Stomach (tissue), 9 donors: ENCODE measurements around the gene TMTC3. TPM values are rescaled to one million over a fixed set of nuclear protein-coding genes. Genes with fewer than 3 reads are reported as not detected.

ENCODE experiments used
- DNase-seq, 2 donors: peaks; one replicate each; pipeline versions ENCODE4 v3.0.0 to v3.0.0-alpha.2; 2013 to 2019
- H3K27ac ChIP-seq, 5 donors: fragments of 200-600 bp in 4 of 5; sonication (generic) in 4 of 5; one replicate each; pipeline ENCODE4 v1.5.1; 2013 to 2019; ENCODE audit warnings: mild to moderate bottlenecking in 1 of 5, moderate library complexity in 1 of 5
- H3K27me3 ChIP-seq, 3 donors: fragments of 200-600 bp; sonication (generic); one replicate each; pipeline ENCODE4 v1.5.1; 2017 to 2019; ENCODE audit warnings: mixed run types in 1 of 3
- H3K36me3 ChIP-seq, 4 donors: fragments of 200-600 bp; sonication (generic); 1 replicate in 3 of 4; 2 replicates in 1 of 4; pipeline ENCODE4 v1.5.1; 2016 to 2019
- H3K4me1 ChIP-seq, 4 donors: fragments of 200-600 bp; sonication (generic); one replicate each; pipeline ENCODE4 v1.5.1; 2016 to 2019
- H3K4me3 ChIP-seq, 4 donors: fragments of 200-600 bp; sonication (generic) in 3 of 4; one replicate each; pipeline ENCODE4 v1.5.1; 2016 to 2019; ENCODE audit warnings: mild to moderate bottlenecking in 1 of 4
- H3K9me3 ChIP-seq, 4 donors: fragments of 200-600 bp; sonication (generic); one replicate each; pipeline ENCODE4 v1.5.1; 2016 to 2019
- EP300 ChIP-seq: sonication (generic); formaldehyde crosslinking; IDR thresholded peaks from one replicate; pipeline ENCODE4 v1.6.1; 2017; ENCODE audit warnings: antibody characterized with exemption
- POLR2A ChIP-seq, 4 donors: fragments of 450-650 bp; IDR thresholded peaks; one replicate each; pipeline ENCODE4 v1.6.1; 2016; ENCODE audit warnings: antibody characterized with exemption in 4 of 4, control low read depth in 2 of 4, mild to moderate bottlenecking in 1 of 4, moderate library complexity in 1 of 4
- POLR2AphosphoS5 ChIP-seq, 3 donors: sonication (generic); formaldehyde crosslinking; IDR thresholded peaks; one replicate each; pipeline ENCODE4 v1.6.1; 2016; ENCODE audit warnings: antibody characterized with exemption in 3 of 3
- WGBS, 5 donors: extraction: QIAGEN DNeasy Blood & Tissue Kit in 3 of 5; methylation state at CpG; one replicate each; pipeline versions ENCODE4 v1.1.5 to v1.1.7; 2013 to 2018; 5-methylcytosine and 5-hydroxymethylcytosine counted together
- intact Hi-C: fragments of 100-400 bp; cut with DNase I; formaldehyde crosslinking; loops from one replicate; pipeline ENCODE4 v1.15.1; 2023; ENCODE audit warnings: low total_unique reads
- polyA plus RNA-seq, 3 donors: library from polyadenylated mRNA; stranded (reverse); fragments of 200-250 nt; gene quantifications; one replicate each; pipeline ENCODE4 v1.2.3, GENCODE V29; 2013
- total RNA-seq, 5 donors: library from RNA; depleted of rRNA; stranded (reverse); fragments of >200 nt; gene quantifications; one replicate each; pipeline versions ENCODE4 v1.1.0 to v1.2.3, GENCODE V29; 2014 to 2016
- TF ChIP-seq, protein P1 (sequence below), 7 experiments: fragments of 450-650 bp in 4 of 7; fragments of 200-600 bp in 3 of 7; sonication (generic) in 3 of 7; IDR thresholded peaks; one replicate each; pipeline ENCODE4 v1.5.1; 2016 to 2019; ENCODE audit warnings: antibody characterized with exemption in 7 of 7, control low read depth in 2 of 7, mild to moderate bottlenecking in 1 of 7
- donor health status: healthy with polysubstance abuse.
- donor health status: Bipolar disorder and iron deficiency.
- donor health status: healthy.

TMTC3 gene
- total and polyA plus RNA-seq, 8 donors = 1.7 to 33.6 (median 3.4) TPM

DNA sequence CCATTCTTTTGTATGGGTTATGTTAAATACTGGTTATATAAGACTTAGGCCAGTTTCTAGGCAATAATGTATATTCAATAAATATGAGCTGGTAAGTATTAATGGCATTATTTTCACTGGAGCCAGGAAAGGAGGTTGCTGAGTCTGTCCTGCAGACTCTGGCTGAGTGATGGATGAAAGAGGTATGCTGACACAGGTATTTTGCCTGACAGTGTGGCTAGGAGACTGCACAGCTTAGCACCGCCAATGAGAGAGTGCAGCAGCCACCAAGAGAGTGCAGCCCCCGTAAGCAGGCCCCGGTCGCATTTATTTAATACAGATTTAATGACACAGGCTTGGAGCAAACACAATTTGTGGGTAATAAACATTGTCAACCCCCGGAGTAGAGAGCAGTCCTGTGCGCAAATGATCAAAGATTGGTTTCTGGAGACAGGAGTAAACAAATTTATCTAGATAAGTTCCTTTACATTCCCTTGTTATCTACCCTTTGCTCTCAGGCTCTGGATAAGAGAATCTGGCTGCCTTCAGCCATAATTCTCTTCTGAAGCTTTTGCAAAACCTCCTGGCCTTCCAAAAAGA lies 37.4 kb downstream of the TMTC3 start:
- H3K36me3 ChIP-seq = peaks cover 0 to 94% (median 74%) of the 10 kb centered on the region in 4 donors
- no peak for TF ChIP-seq POLR2A (IDR thresholded peaks at IDR 0.05)
- no peak for TF ChIP-seq POLR2AphosphoS5 (IDR thresholded peaks at IDR 0.05)
- no peak for TF ChIP-seq EP300
- TF ChIP-seq, protein P1, sequence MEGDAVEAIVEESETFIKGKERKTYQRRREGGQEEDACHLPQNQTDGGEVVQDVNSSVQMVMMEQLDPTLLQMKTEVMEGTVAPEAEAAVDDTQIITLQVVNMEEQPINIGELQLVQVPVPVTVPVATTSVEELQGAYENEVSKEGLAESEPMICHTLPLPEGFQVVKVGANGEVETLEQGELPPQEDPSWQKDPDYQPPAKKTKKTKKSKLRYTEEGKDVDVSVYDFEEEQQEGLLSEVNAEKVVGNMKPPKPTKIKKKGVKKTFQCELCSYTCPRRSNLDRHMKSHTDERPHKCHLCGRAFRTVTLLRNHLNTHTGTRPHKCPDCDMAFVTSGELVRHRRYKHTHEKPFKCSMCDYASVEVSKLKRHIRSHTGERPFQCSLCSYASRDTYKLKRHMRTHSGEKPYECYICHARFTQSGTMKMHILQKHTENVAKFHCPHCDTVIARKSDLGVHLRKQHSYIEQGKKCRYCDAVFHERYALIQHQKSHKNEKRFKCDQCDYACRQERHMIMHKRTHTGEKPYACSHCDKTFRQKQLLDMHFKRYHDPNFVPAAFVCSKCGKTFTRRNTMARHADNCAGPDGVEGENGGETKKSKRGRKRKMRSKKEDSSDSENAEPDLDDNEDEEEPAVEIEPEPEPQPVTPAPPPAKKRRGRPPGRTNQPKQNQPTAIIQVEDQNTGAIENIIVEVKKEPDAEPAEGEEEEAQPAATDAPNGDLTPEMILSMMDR (IDR thresholded peaks at IDR 0.05) = no peak
- intact Hi-C loops = no loop called here
- no peak overlapping the region for H3K4me3 ChIP-seq
- H3K9me3 ChIP-seq = peaks cover 0 to 11% (median 0%) of the 10 kb centered on the region in 4 donors
- no peak for DNase-seq
- no peaks in the 10 kb centered on the region for H3K4me1 ChIP-seq
- WGBS, 5 donors = 68 to 76% (median 72%) methylated on average over 6 of the region's 6 CpGs
- no peaks in the 10 kb centered on the region for H3K27me3 ChIP-seq
- no peak overlapping the region for H3K27ac ChIP-seq

DNA sequence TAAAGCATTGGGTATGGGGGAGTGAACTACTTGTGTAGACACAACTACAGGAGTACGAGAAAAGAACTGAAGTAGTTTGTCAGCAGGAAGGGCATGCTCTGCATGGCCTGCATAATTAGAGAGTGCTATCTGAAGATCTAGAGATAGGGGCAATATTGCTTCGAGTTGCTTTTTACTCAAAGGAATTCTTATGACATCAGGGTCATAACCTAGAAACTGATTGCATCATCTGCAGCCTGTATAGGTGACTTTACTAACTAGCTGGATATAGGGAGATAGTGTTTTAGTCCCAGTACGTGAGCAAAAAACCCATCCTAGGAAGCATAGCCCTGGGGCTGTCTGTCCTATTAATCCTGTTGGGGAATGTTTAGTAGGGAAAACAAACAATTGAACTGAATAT lies 39.8 kb downstream of the TMTC3 start:
- Histone ChIP-seq H3K36me3 (peaks cover 0 to 85% (median 58%) of the 10 kb centered on the region in 4 donors), H3K9me3 (peaks cover 0 to 11% (median 0%) of the 10 kb centered on the region in 4 donors), H3K4me3 (no peak overlapping the region), H3K27me3 (no peaks in the 10 kb centered on the region), H3K4me1 (no peaks in the 10 kb centered on the region), H3K27ac (no peak overlapping the region)
- no peak for DNase-seq
- TF ChIP-seq EP300 (no peak), POLR2A (IDR thresholded peaks at IDR 0.05) (no peak), POLR2AphosphoS5 (IDR thresholded peaks at IDR 0.05) (no peak)
- TF ChIP-seq, protein P1 (IDR thresholded peaks at IDR 0.05) = no peak
- intact Hi-C loops = no loop called here
- 86 to 93% (median 90%) methylated on average over 3 of the region's 3 CpGs for WGBS, 5 donors

DNA sequence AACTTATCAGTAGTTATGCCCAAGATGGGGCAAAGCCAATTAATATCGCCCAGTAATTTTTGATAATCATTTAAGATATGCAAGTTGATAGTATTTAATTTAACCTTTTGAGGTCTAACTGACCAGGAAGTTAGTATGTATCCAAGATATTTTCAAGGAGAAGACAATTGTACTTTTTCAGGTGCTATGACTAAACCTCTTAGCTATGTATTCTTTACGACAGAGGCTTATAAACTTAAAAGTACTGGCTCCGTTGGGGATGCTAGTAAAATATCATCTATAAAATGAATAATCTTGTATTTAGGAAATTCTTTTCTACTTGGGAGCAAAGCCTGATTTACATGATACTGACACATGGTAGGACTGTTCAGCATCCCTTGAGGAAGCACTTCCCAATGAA lies 40.3 kb downstream of the TMTC3 start:
- TF ChIP-seq, protein P1 (IDR thresholded peaks at IDR 0.05) = no peak
- TF ChIP-seq EP300 = no peak
- TF ChIP-seq POLR2A (IDR thresholded peaks at IDR 0.05) = no peak
- TF ChIP-seq POLR2AphosphoS5 (IDR thresholded peaks at IDR 0.05) = no peak
- H3K27me3 ChIP-seq = no peaks in the 10 kb centered on the region
- H3K36me3 ChIP-seq = peaks cover 0 to 80% (median 53%) of the 10 kb centered on the region in 4 donors
- no peak overlapping the region for H3K27ac ChIP-seq
- DNase-seq = no peak
- intact Hi-C loops = no loop called here
- 75 to 90% (median 78%) methylated on average over 3 of the region's 3 CpGs for WGBS, 5 donors
- no peaks in the 10 kb centered on the region for H3K4me1 ChIP-seq
- H3K9me3 ChIP-seq = peaks cover 0 to 11% (median 0%) of the 10 kb centered on the region in 4 donors
- H3K4me3 ChIP-seq = no peak overlapping the region

DNA sequence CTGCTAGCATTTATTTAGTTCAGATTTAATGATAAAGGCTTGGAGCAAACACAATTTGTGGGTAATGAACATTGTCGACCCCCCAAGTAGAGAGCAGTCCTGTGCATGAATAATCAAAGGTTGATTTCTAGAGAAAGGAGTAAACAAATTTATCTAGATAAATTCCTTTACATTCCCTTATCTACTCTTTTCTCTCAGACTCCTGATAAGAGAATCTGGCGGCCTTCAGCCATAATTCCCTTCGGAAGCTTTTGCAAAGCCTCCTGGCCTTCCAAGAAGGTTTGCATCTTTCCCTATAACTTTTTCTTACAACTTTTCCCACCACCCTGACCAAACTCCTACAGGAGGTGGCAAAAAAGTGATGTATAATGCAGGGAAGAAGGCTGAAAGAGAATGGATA lies 42.1 kb downstream of the TMTC3 start:
- no peak for DNase-seq
- TF ChIP-seq, protein P1 (IDR thresholded peaks at IDR 0.05) = no peak
- TF ChIP-seq EP300 = no peak
- Histone ChIP-seq H3K27ac (no peak overlapping the region), H3K9me3 (peaks cover 0 to 11% (median 0%) of the 10 kb centered on the region in 4 donors), H3K4me3 (no peak overlapping the region), H3K4me1 (no peaks in the 10 kb centered on the region), H3K36me3 (peaks cover 0 to 62% (median 46%) of the 10 kb centered on the region in 4 donors), H3K27me3 (no peaks in the 10 kb centered on the region)
- WGBS, 5 donors = 60 to 83% (median 76%) methylated on average over 3 of the region's 3 CpGs
- intact Hi-C loops = no loop called here
